Measurements from ENCODE around the gene STIM2. TPM values are rescaled to one million over a fixed set of nuclear protein-coding genes. Genes with fewer than 3 reads are reported as not detected.

STIM2 gene
- total and polyA plus RNA-seq, 2 of the 4 experiments (the other 2 are of a cell fraction): 16.1 to 27.6 TPM

DNA sequence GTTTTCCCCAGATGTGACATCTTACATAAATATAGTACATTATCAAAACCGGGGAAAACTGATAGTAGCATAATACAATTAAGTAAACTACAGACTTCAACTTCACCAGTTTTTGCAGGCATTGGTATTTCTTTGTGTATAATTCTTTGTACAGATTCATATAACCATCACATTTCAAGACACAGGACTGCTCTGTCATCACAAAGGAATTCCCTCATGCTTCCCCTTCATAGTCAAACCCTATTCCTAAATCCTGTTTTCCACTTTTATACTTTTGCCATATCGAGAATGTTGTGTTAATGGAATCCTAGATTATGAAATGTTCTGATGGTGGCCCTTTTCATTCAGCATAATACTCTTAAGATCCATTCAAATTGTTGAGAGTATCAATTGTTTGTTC is 36.0 kb downstream of the STIM2 start:
- 0 out of 2 replicates have a peak, but pooled peaks cover 4% of the 10 kb centered on the region for H3K9me1 ChIP-seq (ENCODE audit: insufficient read depth, low read length)
- no peak overlapping the region for H3K4me3 ChIP-seq (ENCODE audit: insufficient read depth, low read depth, low read length)
- dilution Hi-C loops (cut with HindIII; ENCODE audit: low sequenced_read_pairs, unreplicated experiment) (no loop called here), intact Hi-C loops (cut with micrococcal nuclease) (loop anchor here (2.0 kb wide), 1 partner anchor 26 kb away; no protein-coding TSS in a partner anchor), in situ Hi-C loops (cut with MboI; ENCODE audit: low sequenced_read_pairs) (no loop called here)
- WGBS, 2 experiments (ENCODE audit: extremely low coverage in 2 of 2, insufficient read length in 1 of 2): no CpG with 5 or more reads among the region's 2 CpGs
- no peaks in the 10 kb centered on the region for H3K27me3 ChIP-seq (ENCODE audit: control insufficient read depth, insufficient read depth, low read length)
- no peaks in the 10 kb centered on the region for H3K9me3 ChIP-seq (ENCODE audit: control insufficient read depth, insufficient read depth, low read length)
- H2BK5ac ChIP-seq (ENCODE audit: low read depth, low read length, poor library complexity, severe bottlenecking): no peak overlapping the region
- H3K23ac ChIP-seq (ENCODE audit: low read depth, low read length): no peak overlapping the region
- no peak overlapping the region for H3K14ac ChIP-seq (replicated peaks; ENCODE audit: low read depth, low read length)
- H2BK20ac ChIP-seq (ENCODE audit: low read depth, low read length): no peak overlapping the region
- H2AFZ ChIP-seq (replicated peaks; ENCODE audit: low read length, poor library complexity): no peak overlapping the region
- H3K4me1 ChIP-seq (ENCODE audit: control insufficient read depth, insufficient read depth, low read length): peaks cover 3% of the 10 kb centered on the region
- H4K5ac ChIP-seq (ENCODE audit: low read depth, low read length): no peak overlapping the region
- H3K36me3 ChIP-seq (ENCODE audit: control insufficient read depth, insufficient read depth, low read length): no peaks in the 10 kb centered on the region
- H3K18ac ChIP-seq (ENCODE audit: low read depth, low read length): no peak overlapping the region
- H3K27ac ChIP-seq (ENCODE audit: insufficient read depth, low read length): no peak overlapping the region
- CTCF ChIA-PET: no interaction called here
- no peak overlapping the region for H3K4ac ChIP-seq (ENCODE audit: low read depth, low read length)
- H3K4me2 ChIP-seq (ENCODE audit: low read depth, low read length): no peak overlapping the region
- no peak overlapping the region for H2BK15ac ChIP-seq (ENCODE audit: low read depth, low read length)
- DNase-seq (peak; percentile 71), ATAC-seq (ENCODE audit: low read depth) (peak; percentile 95)
- no peak overlapping the region for H2AK9ac ChIP-seq (replicated peaks; ENCODE audit: low read depth, low read length, poor library complexity)
- H4K20me1 ChIP-seq (ENCODE audit: insufficient read depth, low read length): 0 out of 2 replicates have a peak, but pooled peaks cover 4% of the 10 kb centered on the region
- no TSS peak for BruUV-seq (replicated peaks)
- no peak overlapping the region for H4K8ac ChIP-seq (ENCODE audit: low read depth in 2 of 2, low read length in 2 of 2)
- POLR2A ChIA-PET (ENCODE audit: unreplicated experiment): no interaction called here
- peaks cover 17 to 26% of the 10 kb centered on the region in 2 experiments; a peak in 3 of 4 replicates for H3K79me1 ChIP-seq (ENCODE audit: low read depth in 1 of 2, low read length in 2 of 2)
- no peak overlapping the region for H4K91ac ChIP-seq (ENCODE audit: insufficient read depth, low read depth, low read length)
- TF ChIP-seq CEBPB (IDR thresholded peaks at IDR 0.05; ENCODE audit: low read depth, low read length): no peak
- no peak for TF ChIP-seq BHLHE40 (IDR thresholded peaks at IDR 0.05; ENCODE audit: low read depth, low read length)
- no peak for TF ChIP-seq RCOR1 (IDR thresholded peaks at IDR 0.05; ENCODE audit: insufficient replicate concordance, low read length)
- TF ChIP-seq FOS (IDR thresholded peaks at IDR 0.05; ENCODE audit: low read depth, low read length): no peak
- no peak for TF ChIP-seq RFX5 (IDR thresholded peaks at IDR 0.05; ENCODE audit: low read depth, low read length)
- TF ChIP-seq SMC3 (IDR thresholded peaks at IDR 0.05; ENCODE audit: low read depth, low read length): no peak
- TF ChIP-seq, protein P1, sequence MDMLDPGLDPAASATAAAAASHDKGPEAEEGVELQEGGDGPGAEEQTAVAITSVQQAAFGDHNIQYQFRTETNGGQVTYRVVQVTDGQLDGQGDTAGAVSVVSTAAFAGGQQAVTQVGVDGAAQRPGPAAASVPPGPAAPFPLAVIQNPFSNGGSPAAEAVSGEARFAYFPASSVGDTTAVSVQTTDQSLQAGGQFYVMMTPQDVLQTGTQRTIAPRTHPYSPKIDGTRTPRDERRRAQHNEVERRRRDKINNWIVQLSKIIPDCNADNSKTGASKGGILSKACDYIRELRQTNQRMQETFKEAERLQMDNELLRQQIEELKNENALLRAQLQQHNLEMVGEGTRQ (IDR thresholded peaks at IDR 0.05; ENCODE audit: low read depth, low read length): no peak
- no peak for TF ChIP-seq POLR2A (IDR thresholded peaks at IDR 0.05; ENCODE audit: low read depth, low read length)
- TF ChIP-seq MXI1 (IDR thresholded peaks at IDR 0.05; ENCODE audit: borderline replicate concordance, low read depth, low read length): no peak
- TF ChIP-seq NFE2L2 (IDR thresholded peaks at IDR 0.05; ENCODE audit: low read depth, low read length): no peak
- no peak for TF ChIP-seq CHD1 (IDR thresholded peaks at IDR 0.05; ENCODE audit: low read depth, low read length)
- TF ChIP-seq, protein P2, sequence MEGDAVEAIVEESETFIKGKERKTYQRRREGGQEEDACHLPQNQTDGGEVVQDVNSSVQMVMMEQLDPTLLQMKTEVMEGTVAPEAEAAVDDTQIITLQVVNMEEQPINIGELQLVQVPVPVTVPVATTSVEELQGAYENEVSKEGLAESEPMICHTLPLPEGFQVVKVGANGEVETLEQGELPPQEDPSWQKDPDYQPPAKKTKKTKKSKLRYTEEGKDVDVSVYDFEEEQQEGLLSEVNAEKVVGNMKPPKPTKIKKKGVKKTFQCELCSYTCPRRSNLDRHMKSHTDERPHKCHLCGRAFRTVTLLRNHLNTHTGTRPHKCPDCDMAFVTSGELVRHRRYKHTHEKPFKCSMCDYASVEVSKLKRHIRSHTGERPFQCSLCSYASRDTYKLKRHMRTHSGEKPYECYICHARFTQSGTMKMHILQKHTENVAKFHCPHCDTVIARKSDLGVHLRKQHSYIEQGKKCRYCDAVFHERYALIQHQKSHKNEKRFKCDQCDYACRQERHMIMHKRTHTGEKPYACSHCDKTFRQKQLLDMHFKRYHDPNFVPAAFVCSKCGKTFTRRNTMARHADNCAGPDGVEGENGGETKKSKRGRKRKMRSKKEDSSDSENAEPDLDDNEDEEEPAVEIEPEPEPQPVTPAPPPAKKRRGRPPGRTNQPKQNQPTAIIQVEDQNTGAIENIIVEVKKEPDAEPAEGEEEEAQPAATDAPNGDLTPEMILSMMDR (conservative IDR thresholded peaks at IDR 0.05; ENCODE audit: low read depth, low read length): no peak
- TF ChIP-seq, protein P3, sequence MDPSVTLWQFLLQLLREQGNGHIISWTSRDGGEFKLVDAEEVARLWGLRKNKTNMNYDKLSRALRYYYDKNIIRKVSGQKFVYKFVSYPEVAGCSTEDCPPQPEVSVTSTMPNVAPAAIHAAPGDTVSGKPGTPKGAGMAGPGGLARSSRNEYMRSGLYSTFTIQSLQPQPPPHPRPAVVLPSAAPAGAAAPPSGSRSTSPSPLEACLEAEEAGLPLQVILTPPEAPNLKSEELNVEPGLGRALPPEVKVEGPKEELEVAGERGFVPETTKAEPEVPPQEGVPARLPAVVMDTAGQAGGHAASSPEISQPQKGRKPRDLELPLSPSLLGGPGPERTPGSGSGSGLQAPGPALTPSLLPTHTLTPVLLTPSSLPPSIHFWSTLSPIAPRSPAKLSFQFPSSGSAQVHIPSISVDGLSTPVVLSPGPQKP (IDR thresholded peaks at IDR 0.05; ENCODE audit: borderline replicate concordance, low read depth, low read length): no peak
- no peak for TF ChIP-seq MAZ (IDR thresholded peaks at IDR 0.05; ENCODE audit: borderline replicate concordance, low read depth, low read length)
- TF ChIP-seq RAD21 (IDR thresholded peaks at IDR 0.05; ENCODE audit: low read length): no peak
- TF ChIP-seq MAFK (IDR thresholded peaks at IDR 0.05; ENCODE audit: low read depth, low read length): no peak
- no peak overlapping the region for H3K9ac ChIP-seq (ENCODE audit: low read depth, low read length)
- H2BK120ac ChIP-seq (ENCODE audit: low read depth, low read length): no peak overlapping the region
- H2AK5ac ChIP-seq (ENCODE audit: low read depth, low read length): no peak overlapping the region
- no peak overlapping the region for H3K56ac ChIP-seq (ENCODE audit: extremely low read depth, insufficient read depth, low read length)
